ENCODE results near the gene PROK1.

Gene PROK1

DNA sequence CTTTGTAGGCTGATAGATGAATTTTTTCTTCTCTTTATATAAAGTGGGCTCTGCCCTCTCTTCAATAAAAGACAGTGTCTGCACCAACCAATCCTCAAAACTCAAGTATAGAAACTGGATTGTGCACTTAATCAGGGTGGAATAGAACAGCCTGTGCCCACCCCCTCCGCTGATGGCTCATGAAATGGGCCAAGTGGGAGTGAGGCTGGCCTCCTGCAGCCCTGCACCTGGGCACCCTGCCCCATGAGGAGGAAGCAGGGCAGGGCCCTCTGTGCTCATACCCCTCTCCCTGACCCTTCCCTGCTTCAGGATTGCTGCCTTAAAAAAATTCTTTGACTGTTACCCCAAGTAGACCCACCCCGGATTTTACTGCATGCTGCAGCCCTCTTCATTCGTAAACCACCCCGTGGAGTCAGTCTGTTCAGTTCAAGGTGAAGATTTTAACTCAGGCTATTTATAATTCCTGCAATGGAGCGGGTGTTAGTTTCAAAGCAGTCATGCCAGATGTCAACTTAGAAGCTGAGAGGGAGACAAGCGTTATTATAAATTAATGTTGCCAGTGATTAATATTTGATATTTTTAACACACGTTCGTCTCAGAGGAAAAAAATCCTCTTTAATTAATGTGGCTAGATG lies 15.8 kb downstream of the PROK1 start:
- no peak for DNase-seq

DNA sequence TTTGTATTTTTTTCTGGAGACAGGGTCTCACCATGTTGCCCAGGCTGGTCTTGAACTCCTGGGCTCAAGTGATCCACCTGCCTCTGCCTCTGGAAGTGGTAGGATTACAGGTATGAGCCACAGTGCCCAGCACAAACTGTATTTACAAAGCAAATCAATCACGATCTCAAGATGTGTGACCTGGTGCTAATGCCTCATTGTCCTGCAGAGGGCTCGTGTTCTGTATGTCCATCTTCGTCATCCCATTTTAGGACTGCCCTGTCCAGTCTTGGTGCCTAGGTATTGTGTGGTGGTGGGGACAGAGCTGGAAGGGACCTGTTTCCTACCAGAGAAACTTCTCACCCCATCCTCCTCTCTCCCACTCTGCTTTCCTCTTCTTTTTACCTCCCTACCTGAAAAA lies 20.2 kb downstream of the PROK1 start:
- DNase-seq: no peak

DNA sequence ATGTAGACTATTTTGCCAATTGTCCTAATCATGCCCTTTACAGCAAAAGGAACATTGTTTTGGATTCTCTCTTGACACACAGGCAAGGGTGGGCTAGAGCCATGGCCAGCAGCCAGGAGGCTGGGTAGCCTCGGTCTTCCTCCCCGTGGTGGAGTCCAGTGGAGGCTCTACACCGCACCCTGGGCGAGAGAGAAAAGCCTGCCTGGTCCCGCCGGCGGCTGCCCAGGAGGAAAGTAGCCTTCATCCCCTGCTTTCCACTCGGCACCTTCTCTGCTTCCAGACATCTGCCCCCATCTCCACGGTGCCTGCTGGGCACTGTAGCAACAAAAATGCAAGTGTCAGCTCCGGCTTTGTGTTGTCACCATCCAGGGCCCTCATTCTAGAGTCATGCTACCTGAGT lies 21.6 kb downstream of the PROK1 start:
- DNase-seq: no peak

DNA sequence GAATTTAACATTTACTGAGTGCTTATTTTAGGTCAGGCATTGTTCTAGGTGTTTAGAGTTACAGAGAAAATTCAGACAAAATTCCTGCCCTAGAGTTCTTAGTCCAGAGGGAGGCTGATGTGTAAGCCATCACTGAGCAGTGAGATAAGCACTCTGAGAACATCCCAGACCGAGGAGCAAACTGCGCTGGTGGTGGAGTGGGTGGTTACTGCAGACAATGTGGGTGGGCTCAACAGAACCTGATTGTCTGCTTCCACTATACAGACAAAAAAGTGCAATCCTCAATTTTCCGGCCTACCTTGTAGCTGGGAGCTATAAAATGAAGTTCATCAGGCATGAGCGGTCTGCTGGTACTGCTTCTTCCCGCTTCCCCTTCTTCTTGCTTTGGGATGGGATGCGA lies 23.5 kb downstream of the PROK1 start:
- no peak for DNase-seq

DNA sequence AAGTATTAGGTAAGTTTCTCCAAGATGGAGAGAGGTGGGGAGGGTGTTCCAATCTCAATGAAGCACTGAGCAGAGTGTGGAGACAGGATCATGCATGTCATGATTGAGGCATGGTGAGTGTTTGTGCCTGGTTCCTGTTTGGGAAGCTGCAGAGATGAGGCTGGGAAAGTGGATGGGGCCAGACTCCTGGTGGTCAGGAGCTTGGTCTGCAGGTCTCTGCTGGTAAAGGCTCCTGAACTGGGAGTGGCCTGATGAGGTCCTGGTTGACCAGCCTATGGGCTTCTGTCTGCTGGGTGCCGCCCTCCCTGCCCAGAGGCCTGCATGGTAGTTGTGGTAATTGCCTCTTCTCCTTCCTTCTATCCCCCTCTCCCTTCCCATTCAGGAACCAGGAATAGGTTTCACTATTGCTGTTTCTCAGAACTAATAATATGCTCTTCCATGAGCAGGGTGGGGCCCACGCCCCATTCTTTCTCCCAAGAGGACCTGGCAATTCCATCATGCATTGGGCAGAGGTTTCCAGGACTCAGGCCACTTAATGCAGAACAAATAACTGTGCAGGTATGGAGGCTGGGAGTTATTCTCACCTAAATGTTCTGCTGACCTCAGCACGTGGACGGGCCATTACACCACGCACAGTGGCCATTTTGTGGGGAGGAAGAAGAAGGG lies 24.5 kb downstream of the PROK1 start:
- DNase-seq: no peak

DNA sequence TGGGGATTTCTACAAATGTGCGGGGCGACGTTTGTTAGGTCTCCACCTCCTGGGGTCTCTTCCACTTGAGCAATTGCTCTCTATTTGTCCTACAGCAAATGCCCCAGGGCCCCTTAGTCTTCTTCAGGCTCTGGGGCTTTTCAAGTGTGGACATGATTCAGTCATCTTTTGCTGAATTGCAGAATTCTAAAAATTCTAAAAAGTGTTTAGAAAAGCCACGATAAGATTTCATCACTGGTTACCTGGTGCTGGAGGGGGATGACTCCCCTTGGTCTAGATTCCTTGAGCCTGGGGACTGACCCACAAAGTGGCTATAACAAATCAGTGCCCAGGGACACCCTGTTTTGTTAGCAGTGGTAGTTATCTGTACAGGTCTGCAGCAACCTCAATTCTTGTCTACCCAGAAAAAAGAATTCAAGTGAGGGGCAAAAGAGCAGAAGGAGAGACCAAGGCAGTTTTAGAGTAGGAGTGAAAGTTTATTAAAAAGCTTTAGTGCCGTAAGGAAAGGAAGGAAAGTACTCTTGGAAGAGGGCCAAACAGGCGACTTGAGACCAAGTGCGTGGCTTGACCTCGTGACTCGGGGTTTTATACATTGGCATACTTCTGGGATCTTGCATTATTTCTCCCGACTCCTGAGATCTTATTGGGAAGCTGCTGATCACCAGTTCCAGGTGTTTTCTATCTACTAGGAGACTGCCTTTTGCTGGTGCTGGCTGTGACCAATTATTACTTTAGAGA lies 25.2 kb downstream of the PROK1 start:
- DNase-seq: peak; percentile 21

DNA sequence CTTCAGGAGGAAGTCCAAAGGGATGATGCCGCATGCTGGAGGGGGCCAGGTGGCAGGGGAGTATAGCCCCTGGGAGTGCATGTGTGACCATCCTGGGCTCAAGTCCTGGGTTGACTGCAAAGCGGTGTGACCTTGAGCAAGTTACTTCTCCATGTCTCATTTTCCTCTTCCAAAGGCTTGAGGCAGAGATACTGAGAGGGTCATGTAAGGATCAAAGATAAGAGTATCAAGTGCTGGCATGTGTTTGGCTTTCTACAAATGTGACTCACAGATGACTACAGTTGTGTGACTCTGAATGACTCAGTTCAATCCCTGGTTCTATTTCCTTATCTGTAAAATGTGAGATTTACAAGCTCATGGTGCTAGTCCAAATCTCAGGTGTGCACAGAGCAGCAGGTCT lies 26.1 kb downstream of the PROK1 start:
- peak; percentile 63 for DNase-seq

DNA sequence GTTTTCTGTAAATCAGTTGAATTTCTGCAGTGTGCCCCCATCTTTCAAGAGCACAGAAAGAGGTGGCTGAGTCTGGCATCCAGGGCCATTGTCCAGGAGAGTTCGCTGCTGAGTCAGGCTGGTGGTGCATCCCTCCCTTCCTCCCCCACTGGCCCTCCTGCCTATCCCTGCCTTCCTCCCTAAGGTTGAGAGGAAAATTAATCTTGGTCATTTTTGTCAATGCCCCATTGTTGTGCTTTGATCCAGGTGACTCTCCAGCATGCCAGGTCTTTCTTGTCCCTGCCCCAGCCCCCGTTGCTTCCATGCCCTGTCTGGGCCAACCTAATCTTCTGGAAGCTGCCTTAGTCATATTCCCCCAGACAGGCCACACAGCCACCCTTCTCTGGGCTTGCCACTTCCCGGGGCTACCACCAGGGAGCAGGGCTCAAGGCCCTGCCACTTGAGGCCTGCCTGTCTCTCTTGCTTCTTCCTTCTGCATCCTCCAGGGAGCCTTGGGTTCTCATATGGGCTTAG lies 26.6 kb downstream of the PROK1 start:
- no peak for DNase-seq

DNA sequence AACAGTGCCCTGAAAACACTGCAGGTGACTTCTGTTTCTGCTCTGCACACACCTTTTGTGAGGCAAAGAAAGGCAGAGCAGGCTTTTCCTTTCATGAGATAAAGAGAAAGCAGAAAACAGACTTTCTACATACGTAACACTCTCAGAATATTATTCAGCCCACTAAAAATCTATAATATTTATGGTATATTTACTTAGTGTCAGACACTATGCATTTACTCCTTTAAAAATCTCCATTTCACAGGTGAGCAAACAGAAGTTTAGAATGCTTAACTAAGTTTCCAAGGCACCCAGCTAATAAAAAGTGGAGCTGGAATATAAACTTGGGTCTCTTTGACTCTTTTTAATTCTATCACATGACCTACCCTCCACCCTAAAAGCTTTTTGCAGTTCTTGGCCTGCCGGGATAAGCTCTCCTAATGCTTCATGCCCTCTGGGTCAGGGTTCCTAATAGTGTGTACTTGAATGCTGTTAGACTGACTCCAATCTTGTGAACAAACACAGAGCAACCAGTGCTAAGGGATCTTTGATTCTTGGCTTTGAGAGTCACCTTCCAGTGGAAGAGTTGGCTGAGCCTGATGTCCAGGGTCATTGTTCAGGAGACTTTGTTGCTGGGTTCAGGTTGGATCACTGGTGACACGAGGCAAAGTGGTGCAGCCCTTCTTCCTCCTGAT lies 27.2 kb downstream of the PROK1 start:
- no peak for DNase-seq

DNA sequence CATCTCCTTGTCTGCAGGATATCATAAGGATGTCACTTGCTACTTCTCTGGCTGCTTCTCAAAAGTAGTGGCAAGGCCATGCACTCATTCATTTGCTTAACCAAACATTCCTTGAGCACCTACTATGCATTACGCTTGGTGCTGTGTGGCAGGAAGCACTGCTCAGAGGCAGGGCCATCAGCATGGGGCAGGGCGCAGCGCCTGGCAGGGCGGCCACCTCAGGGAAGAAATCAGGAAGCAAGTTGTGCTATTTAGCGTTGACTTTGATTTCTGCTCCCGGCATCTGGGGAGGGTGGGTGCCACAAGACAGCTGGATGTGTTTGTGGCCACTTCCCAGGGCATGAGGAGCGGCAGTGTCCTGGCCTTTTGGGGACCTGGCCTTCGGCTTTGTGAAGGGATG lies 27.9 kb downstream of the PROK1 start:
- no peak for DNase-seq

DNA sequence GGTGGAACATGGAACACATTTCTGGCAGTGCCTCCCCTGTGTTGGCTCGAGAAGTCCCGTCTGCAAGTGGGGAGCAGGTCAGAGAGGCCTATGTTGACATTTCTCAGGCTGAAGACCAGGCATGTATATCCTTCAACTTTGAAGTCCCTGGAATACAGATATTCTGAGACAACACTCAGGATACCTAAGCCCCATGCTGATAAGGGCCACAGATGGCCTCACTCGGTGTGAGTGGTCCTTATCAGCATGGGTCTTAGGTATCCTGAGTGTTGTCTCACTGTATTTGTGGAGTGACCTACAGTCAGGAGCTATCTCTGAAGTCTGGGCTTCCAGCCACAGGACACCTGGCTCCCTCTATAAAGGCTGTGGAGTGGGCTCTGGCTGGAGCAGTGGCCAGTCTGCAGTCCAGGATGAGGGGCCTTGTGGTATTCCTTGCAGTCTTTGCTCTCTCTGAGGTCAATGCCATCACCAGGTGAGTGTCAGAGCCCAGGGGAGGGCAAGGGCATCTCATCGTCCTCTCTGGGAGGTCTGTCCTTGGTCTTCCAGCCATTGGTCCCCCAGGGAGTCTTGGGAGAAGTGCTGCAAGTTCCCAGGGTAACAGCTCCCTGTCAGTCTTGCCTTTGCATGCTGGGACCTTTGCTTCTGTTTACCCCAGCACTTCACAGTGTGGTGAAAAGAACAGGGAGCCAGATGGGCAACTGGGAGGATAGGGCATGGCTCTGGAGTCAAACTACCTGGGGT lies 29.6 kb downstream of the PROK1 start:
- no peak for DNase-seq

DNA sequence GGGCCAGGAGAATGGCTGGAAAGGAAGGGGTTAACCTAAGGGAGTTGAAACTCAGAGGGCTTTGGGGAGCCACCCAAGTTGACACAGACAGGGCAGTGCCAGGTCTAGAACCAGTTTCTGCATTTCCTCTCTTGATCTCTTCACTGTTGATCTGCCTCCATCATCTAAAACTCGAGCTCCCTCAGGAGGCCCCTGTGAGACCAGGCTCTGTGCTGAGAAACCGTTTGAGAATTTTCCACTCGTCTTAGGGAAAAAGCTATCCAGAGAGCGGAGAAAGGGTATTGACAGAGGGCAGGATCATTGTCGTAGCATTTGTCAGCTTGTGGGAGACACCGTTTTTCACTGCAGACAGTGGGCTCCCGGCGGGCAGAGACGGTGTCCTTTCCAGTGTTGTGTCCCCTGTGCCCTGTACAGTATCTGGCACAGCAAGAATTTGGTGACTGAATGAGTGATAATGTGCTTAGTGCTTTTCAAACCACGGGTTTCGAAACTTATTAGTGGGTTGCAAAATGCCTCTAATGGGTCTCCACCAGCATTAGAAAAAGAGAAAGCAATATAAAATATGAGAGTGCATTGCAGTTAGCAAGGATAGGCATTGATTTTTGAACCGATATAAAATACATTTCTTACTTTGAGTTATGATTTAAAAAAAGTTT lies 31.1 kb downstream of the PROK1 start:
- peak; percentile 43 for DNase-seq

DNA sequence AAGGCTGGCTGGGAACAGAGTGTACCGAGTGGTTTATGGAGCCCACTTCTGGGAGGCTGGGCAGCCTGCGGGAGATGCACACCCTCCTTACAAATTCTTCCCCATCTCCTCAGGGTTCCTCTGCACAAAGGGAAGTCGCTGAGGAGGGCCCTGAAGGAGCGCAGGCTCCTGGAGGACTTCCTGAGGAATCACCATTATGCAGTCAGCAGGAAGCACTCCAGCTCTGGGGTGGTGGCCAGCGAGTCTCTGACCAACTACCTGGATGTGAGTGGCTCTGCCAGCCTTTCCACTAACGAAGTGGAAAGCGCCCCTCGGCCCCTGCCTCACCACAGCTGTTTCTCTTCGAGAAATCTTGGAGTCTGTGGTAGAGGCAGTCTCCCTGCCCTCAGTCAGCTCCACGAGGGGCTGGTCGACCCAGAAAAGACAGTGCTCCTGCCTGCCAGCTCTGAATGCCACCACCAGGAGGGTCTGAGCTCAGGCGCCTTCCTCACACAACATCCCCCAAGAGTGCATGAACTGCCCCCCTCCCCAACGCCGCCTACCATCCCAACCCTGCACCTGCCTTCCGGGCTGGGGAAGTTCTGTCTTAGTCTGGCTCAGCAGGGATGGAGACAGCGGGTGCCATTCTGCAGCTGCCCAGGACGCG lies 31.8 kb downstream of the PROK1 start:
- peak; percentile 29 for DNase-seq

DNA sequence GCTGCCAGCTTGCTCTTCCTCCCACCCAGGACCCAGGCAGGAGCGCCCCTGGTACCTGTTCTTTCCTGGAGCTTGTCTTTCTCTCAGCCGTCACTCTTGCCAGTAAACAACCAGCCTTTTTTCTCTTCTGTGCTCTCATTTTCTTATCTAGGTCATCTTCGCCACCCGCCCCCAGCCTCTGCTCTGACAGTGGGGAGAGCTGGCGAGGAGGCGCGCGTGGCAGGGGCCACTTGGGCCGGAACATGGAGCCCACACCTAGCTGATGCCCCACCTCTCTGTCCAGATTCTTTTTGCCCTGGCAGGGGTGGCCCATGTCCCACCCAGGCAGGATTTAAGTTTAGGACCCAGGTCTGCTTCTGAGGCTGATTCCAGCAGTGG lies 32.3 kb downstream of the PROK1 start:
- DNase-seq: no peak

DNA sequence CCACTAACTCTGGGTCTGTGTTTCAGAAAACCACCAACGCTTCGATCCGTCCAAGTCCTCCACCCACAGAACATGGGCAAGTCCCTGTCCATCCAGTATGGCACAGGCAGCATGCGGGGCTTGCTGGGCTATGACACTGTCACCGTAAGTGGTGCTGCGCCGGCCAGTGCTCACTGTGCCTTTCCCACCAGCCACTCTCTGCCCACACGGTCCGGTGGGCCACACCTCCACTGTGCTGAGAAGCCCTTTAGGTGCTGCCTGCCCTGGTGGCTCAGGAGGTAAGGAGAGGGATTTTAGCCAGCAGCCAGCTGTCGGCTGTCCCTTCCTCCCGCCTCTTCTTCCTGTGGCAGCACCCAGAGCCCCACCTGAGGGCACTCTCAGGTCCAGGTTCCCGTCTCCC lies 33.9 kb downstream of the PROK1 start:
- DNase-seq: no peak

DNA sequence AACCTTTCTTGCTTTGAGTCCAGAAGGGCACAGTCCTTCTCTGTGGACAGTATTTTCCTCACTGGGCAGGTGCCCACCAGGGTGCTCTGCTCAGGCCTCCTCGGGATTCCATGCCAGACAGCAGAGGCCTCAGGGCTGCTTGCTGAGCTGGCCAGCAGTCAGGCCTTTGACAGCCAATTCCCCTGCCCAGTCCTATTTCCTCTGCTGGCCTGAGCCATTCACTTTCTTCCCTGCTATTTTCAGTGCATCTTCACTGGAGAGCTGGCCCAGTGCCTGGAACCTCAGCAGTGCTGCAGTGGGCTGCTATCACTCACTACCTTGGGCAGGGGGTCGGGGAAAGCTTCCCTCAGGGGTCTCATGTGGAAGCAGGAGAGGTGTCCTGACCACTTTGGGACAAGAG lies 34.8 kb downstream of the PROK1 start:
- DNase-seq: no peak

DNA sequence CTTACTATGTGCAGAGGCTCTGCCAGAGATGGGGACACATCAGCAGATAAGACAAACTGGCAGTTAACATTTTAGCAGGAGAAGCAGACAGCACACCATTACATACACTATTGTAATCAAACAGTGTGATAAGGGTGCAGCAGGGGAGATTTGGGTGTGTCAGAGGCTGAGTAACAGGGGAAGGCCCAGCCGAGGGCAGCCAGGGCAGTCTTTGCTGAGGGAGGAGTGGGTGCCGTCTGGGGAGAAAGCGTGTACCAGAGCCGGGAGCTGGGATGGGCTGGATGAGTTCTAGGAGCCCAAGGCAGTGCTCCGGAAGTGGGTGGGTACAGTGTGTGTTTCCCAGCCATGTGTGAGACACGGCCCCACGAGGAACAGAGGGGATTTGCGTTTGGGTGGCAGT lies 36.8 kb downstream of the PROK1 start:
- no peak for DNase-seq

DNA sequence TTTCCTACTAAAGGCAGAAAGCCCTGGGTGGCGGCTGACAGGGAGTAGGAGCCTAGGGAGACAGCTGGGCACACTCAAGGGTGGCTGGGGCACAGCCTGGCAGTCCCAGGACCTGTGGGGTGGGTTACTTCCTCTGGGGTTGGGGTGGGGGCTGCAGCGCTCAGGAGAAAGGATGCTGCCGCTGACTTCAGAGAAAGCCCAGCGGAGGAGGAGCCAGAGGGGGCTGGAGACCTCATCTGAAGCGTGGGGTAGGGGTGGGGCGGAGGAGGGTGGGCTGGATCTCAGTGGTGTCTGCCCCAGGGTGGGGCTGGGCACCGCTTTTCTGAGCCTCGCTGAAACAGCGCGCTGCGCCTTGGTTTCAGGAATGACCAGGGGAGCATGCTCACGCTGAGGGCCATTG lies 37.2 kb downstream of the PROK1 start:
- no peak for DNase-seq

DNA sequence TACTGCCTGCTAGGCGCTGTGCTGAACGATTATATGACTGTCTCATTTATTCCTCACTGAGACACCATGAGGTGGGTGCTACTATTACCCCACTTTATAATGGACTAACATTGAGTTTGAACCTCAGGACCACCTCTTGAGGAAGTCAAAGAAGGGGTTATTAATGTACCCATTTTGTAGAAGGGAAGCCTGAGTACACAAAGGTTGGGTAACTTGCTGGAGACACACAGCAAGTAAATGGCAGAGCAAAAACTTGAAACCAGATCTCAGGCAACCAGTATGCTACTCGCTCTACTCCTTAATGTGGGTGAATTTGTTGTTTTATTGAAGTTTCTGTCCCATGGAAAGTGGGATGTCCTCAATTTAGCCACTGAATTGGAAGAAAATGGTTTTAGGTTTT lies 37.9 kb downstream of the PROK1 start:
- no peak for DNase-seq

DNA sequence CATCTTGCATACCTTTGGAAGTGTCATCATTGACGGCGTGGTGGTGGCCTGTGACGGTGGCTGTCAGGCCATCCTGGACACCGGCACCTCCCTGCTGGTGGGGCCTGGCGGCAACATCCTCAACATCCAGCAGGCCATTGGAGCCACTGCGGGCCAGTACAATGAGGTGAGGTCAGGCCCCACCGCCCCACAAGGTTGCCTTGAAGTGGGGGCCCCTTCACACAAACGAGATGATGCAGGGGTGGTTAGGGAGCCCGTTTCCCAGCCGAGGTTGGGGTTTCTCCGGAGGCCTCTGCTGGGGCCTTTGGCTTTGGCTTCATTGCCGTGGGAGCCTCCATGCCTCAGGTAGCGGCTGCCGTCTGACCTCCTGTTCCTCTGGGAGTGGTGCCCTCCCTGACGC lies 38.5 kb downstream of the PROK1 start:
- DNase-seq: no peak

DNA sequence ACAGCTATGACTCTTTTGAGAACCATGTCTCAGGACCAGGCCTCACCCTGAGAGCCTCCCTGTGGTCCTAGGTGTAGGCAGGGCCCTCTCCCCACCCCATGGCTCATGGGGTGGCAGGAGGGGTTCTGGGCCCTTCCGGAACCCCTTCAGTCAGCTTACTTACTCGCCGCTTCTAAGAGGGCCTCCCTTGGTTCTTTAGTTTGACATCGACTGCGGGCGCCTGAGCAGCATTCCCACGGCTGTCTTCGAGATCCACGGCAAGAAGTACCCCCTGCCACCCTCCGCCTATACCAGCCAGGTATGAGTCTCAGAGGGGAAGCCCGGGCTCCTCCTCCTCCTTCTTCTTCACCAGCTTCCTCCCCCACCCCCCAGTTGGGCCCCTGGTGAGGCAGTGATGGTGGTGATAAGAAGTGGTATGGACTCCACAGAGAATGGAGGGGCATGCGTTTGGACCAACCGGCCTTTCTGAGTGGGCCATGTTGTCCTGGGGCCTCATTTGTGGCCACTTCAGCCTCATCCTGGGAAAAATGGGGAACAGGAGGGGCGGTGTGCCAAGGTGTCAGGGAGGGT lies 39.1 kb downstream of the PROK1 start:
- no peak for DNase-seq
